OCI-LY3 (cell line): ENCODE data around the gene CRADD.

Source experiments
- H2AFZ ChIP-seq: fragments of 200-600, 300-600 bp; shearing (Covaris generic); 2 replicates; pipeline ENCODE4 v1.6.0; 2014; ENCODE audit warnings: antibody characterized with exemption, low read depth, low read length
- H3K27ac ChIP-seq: fragments of 200-600, 300-600 bp; sonication (generic); 2 replicates; pipeline ENCODE4 v1.5.1; 2014; ENCODE audit warnings: mild to moderate bottlenecking, low read length, moderate library complexity, mixed read lengths
- H3K27me3 ChIP-seq: fragments of 200-600, 300-600 bp; sonication (generic); 2 replicates; pipeline ENCODE4 v1.6.1; 2014; ENCODE audit warnings: low read depth, low read length, mixed read lengths
- H3K36me3 ChIP-seq: fragments of 200-600, 300-600 bp; sonication (generic); replicated peaks from 2 replicates; pipeline ENCODE3; 2014; ENCODE audit warnings: low read depth, low read length, mixed read lengths
- H3K4me1 ChIP-seq: fragments of 300-600, 200-600 bp; sonication (generic); 2 replicates; pipeline ENCODE4 v1.6.1; 2014; ENCODE audit warnings: low read length, mixed read lengths
- H3K4me2 ChIP-seq: fragments of 200-600, 300-600 bp; sonication (generic); 2 replicates; pipeline ENCODE4 v1.6.1; 2014; ENCODE audit warnings: low read length, mixed read lengths
- H3K4me3 ChIP-seq: fragments of 300-600, 200-600 bp; sonication (generic); 2 replicates; pipeline ENCODE4 v1.5.1; 2014; ENCODE audit warnings: antibody characterized with exemption, mild to moderate bottlenecking, low read length, moderate library complexity
- H3K79me2 ChIP-seq: fragments of 300-600, 200-600 bp; shearing (Covaris generic); 2 replicates; pipeline ENCODE4 v1.6.1; 2014; ENCODE audit warnings: mild to moderate bottlenecking, low read length, mixed read lengths
- H3K9ac ChIP-seq: fragments of 300-600, 200-600 bp; shearing (Covaris generic); 2 replicates; pipeline ENCODE4 v1.6.0; 2014; ENCODE audit warnings: mild to moderate bottlenecking, low read length, moderate library complexity
- H3K9me3 ChIP-seq: fragments of 200-600, 300-600 bp; shearing (Covaris generic); 2 replicates; pipeline ENCODE4 v1.6.1; 2014; ENCODE audit warnings: low read length, mixed read lengths; ENCODE audit not compliant: insufficient read depth
- H4K20me1 ChIP-seq: fragments of 200-600, 300-600 bp; sonication (generic); 2 replicates; pipeline ENCODE4 v1.6.1; 2016; ENCODE audit warnings: low read length, mixed read lengths; ENCODE audit not compliant: insufficient read depth
- CTCF ChIP-seq: fragments of 200-600, 300-600 bp; sonication (generic); IDR thresholded peaks from 2 replicates; pipeline ENCODE4 v1.5.1; 2014; ENCODE audit warnings: antibody characterized with exemption, low read length, low read depth
- EZH2phosphoT487 ChIP-seq: fragments of 200-600 bp; shearing (Covaris generic); IDR thresholded peaks from 2 replicates; pipeline ENCODE4 v1.6.1; 2018; ENCODE audit warnings: antibody characterized with exemption, mixed run types, low read depth

The CRADD gene

GRCh38 chr12:93762912-93763553, 85.9 kb downstream of the CRADD start:
- no peaks in the 10 kb centered on the region for H3K36me3 ChIP-seq
- no peaks in the 10 kb centered on the region for H3K79me2 ChIP-seq
- no peaks in the 10 kb centered on the region for H3K9me3 ChIP-seq
- H3K27me3 ChIP-seq = no peaks in the 10 kb centered on the region
- no peak overlapping the region for H3K9ac ChIP-seq
- no peak overlapping the region for H2AFZ ChIP-seq
- H3K4me2 ChIP-seq = no peak overlapping the region
- no peak for TF ChIP-seq CTCF
- no peak for TF ChIP-seq EZH2phosphoT487
- peaks cover 20% of the 10 kb centered on the region for H3K4me1 ChIP-seq
- H4K20me1 ChIP-seq = no peaks in the 10 kb centered on the region
- H3K27ac ChIP-seq = no peak overlapping the region
- no peak overlapping the region for H3K4me3 ChIP-seq

GRCh38 chr12:93763746-93764147, 86.6 kb downstream of the CRADD start:
- no peaks in the 10 kb centered on the region for H3K79me2 ChIP-seq
- H3K4me1 ChIP-seq = peaks cover 20% of the 10 kb centered on the region
- no peak overlapping the region for H3K27ac ChIP-seq
- H3K9me3 ChIP-seq = no peaks in the 10 kb centered on the region
- H3K4me2 ChIP-seq = no peak overlapping the region
- TF ChIP-seq CTCF (peak; percentile 56), EZH2phosphoT487 (no peak)
- H4K20me1 ChIP-seq = no peaks in the 10 kb centered on the region
- H3K36me3 ChIP-seq = no peaks in the 10 kb centered on the region
- H3K4me3 ChIP-seq = no peak overlapping the region
- no peaks in the 10 kb centered on the region for H3K27me3 ChIP-seq
- H2AFZ ChIP-seq = no peak overlapping the region
- no peak overlapping the region for H3K9ac ChIP-seq

GRCh38 chr12:93766371-93766770, 89.2 kb downstream of the CRADD start:
- TF ChIP-seq EZH2phosphoT487 (no peak), CTCF (no peak)
- no peaks in the 10 kb centered on the region for H3K27me3 ChIP-seq
- no peaks in the 10 kb centered on the region for H3K36me3 ChIP-seq
- no peaks in the 10 kb centered on the region for H3K79me2 ChIP-seq
- no peak overlapping the region for H3K9ac ChIP-seq
- no peaks in the 10 kb centered on the region for H3K9me3 ChIP-seq
- H3K27ac ChIP-seq = no peak overlapping the region
- no peak overlapping the region for H3K4me3 ChIP-seq
- peaks cover 11% of the 10 kb centered on the region; the same call in 1 of the 2 replicates for H3K4me1 ChIP-seq
- H2AFZ ChIP-seq = no peak overlapping the region
- no peaks in the 10 kb centered on the region for H4K20me1 ChIP-seq
- H3K4me2 ChIP-seq = no peak overlapping the region

GRCh38 chr12:93766796-93767523, 89.8 kb downstream of the CRADD start:
- Histone ChIP-seq H3K9me3 (no peaks in the 10 kb centered on the region), H2AFZ (no peak overlapping the region), H3K4me2 (peak overlapping the region; percentile 20; the same call in 1 of the 2 replicates), H3K4me1 (peaks cover 11% of the 10 kb centered on the region; the same call in 1 of the 2 replicates), H4K20me1 (no peaks in the 10 kb centered on the region), H3K36me3 (no peaks in the 10 kb centered on the region), H3K27ac (no peak overlapping the region), H3K4me3 (no peak overlapping the region), H3K27me3 (no peaks in the 10 kb centered on the region), H3K79me2 (no peaks in the 10 kb centered on the region), H3K9ac (no peak overlapping the region)
- peak; percentile 62 for TF ChIP-seq CTCF
- TF ChIP-seq EZH2phosphoT487 = no peak
